Measurements from ENCODE around the gene IFITM10.
A peak's percentile ranks its signal among the peaks of the same experiment; 100 is the strongest.

Gene IFITM10

GRCh38 chr11:1772270-1773130 is 22.1 kb upstream of the IFITM10 start:
- peak; percentile 92 to 93 for DNase-seq

GRCh38 chr11:1771700-1772099 is 21.3 kb upstream of the IFITM10 start:
- DNase-seq = peak in 1 of 2 experiments; percentile 42
- TF ChIP-seq POLR2A (IDR thresholded peaks at IDR 0.05; ENCODE audit: low read length) (no peak), GATA1 (IDR thresholded peaks at IDR 0.05; ENCODE audit: low read depth, low read length) (no peak)

More at GRCh38 chr11:1772270-1773130, 22.1 kb upstream of the IFITM10 start:
- TF ChIP-seq GATA1 (IDR thresholded peaks at IDR 0.05; ENCODE audit: low read depth, low read length) = no peak
- no peak for TF ChIP-seq POLR2A (IDR thresholded peaks at IDR 0.05; ENCODE audit: low read length)

- DNase-seq = no peak
- no peak for TF ChIP-seq POLR2A (IDR thresholded peaks at IDR 0.05; ENCODE audit: low read length)
Measured at GRCh38 chr11:1771273-1771672, 20.9 kb upstream of the IFITM10 start.

- no peak for TF ChIP-seq POLR2A (IDR thresholded peaks at IDR 0.05; ENCODE audit: low read length)
- no peak for TF ChIP-seq GATA1 (IDR thresholded peaks at IDR 0.05; ENCODE audit: low read depth, low read length)
- DNase-seq = no peak
Measured at GRCh38 chr11:1770528-1770927, 20.1 kb upstream of the IFITM10 start.

GRCh38 chr11:1770061-1770460 is 19.7 kb upstream of the IFITM10 start:
- no peak for DNase-seq
- TF ChIP-seq GATA1 (IDR thresholded peaks at IDR 0.05; ENCODE audit: low read depth, low read length) (no peak), POLR2A (IDR thresholded peaks at IDR 0.05; ENCODE audit: low read length) (no peak)

GRCh38 chr11:1769304-1769936 is 19.0 kb upstream of the IFITM10 start:
- DNase-seq = peak; percentile 43 to 64

GRCh38 chr11:1768141-1768469 is 17.7 kb upstream of the IFITM10 start:
- no peak for DNase-seq
- no peak for TF ChIP-seq GATA1 (IDR thresholded peaks at IDR 0.05; ENCODE audit: low read depth, low read length)
- no peak for TF ChIP-seq POLR2A (IDR thresholded peaks at IDR 0.05; ENCODE audit: low read length)

GRCh38 chr11:1767399-1768140 is 17.2 kb upstream of the IFITM10 start:
- no peak for DNase-seq
- TF ChIP-seq POLR2A (IDR thresholded peaks at IDR 0.05; ENCODE audit: low read length) (no peak), GATA1 (IDR thresholded peaks at IDR 0.05; ENCODE audit: low read depth, low read length) (no peak)

- no peak for DNase-seq
- no peak for TF ChIP-seq POLR2A (IDR thresholded peaks at IDR 0.05; ENCODE audit: low read length)
- no peak for TF ChIP-seq GATA1 (IDR thresholded peaks at IDR 0.05; ENCODE audit: low read depth, low read length)
Measured at GRCh38 chr11:1766719-1767398, 16.5 kb upstream of the IFITM10 start.

GRCh38 chr11:1765871-1766718 is 15.7 kb upstream of the IFITM10 start:
- peak; percentile 40 to 47 for DNase-seq
- TF ChIP-seq POLR2A (IDR thresholded peaks at IDR 0.05; ENCODE audit: low read length) (no peak), GATA1 (IDR thresholded peaks at IDR 0.05; ENCODE audit: low read depth, low read length) (no peak)

- DNase-seq = peak; percentile 91 to 95
- TF ChIP-seq POLR2A (IDR thresholded peaks at IDR 0.05; ENCODE audit: low read length) (peak; percentile 47), GATA1 (IDR thresholded peaks at IDR 0.05; ENCODE audit: low read depth, low read length) (no peak)
Measured at GRCh38 chr11:1763796-1764661, 13.6 kb upstream of the IFITM10 start, which contains the start of gene CTSD. TSS of gene CTSD (minus strand) at chr11:1763927. CDS start at chr11:1763859, 68 bp downstream.

GRCh38 chr11:1763336-1763795 is 13.0 kb upstream of the IFITM10 start:
- TF ChIP-seq GATA1 (IDR thresholded peaks at IDR 0.05; ENCODE audit: low read depth, low read length) (no peak), POLR2A (IDR thresholded peaks at IDR 0.05; ENCODE audit: low read length) (no peak)
- peak; percentile 48 to 67 for DNase-seq
